Measurements from ENCODE around the gene TPSAB1.
"Not testable (repeated sequence)": the region's sequence is repeated elsewhere in the genome, so short reads cannot be mapped to it uniquely, and the experiment has no call there.

The TPSAB1 gene

GRCh38 chr16:1253701-1254364 lies 13.3 kb downstream of the TPSAB1 start:
- not testable (repeated sequence) for DNase-seq

- not testable (repeated sequence) for DNase-seq
Measured at GRCh38 chr16:1254821-1255220, 14.3 kb downstream of the TPSAB1 start.

- DNase-seq: not testable (repeated sequence)
Measured at GRCh38 chr16:1255276-1256122, 15.0 kb downstream of the TPSAB1 start, which contains the start of gene TPSD1. Gene TPSD1 (plus strand): TSS chr16:1256069. CDS start chr16:1256281, 212 bp downstream.

GRCh38 chr16:1256296-1256873 lies 15.9 kb downstream of the TPSAB1 start:
- DNase-seq: not testable (repeated sequence)

GRCh38 chr16:1256874-1257322 lies 16.4 kb downstream of the TPSAB1 start:
- no peak for DNase-seq

GRCh38 chr16:1257561-1258224 lies 17.2 kb downstream of the TPSAB1 start:
- no peak for DNase-seq

- no peak for DNase-seq
Measured at GRCh38 chr16:1258225-1258600, 17.7 kb downstream of the TPSAB1 start.

- DNase-seq: no peak
Measured at GRCh38 chr16:1258906-1259759, 18.6 kb downstream of the TPSAB1 start.

- DNase-seq: no peak
Measured at GRCh38 chr16:1259760-1260068, 19.2 kb downstream of the TPSAB1 start.

GRCh38 chr16:1260101-1260680 lies 19.7 kb downstream of the TPSAB1 start:
- DNase-seq: no peak

- peak in 1 of 2 experiments; percentile 42 for DNase-seq
Measured at GRCh38 chr16:1261131-1261892, 20.8 kb downstream of the TPSAB1 start.

- no peak for DNase-seq
Measured at GRCh38 chr16:1262210-1262845, 21.8 kb downstream of the TPSAB1 start.

GRCh38 chr16:1262846-1263221 lies 22.3 kb downstream of the TPSAB1 start:
- no peak for DNase-seq

- DNase-seq: no peak
Measured at GRCh38 chr16:1263591-1264344, 23.3 kb downstream of the TPSAB1 start.

GRCh38 chr16:1264345-1265089 lies 24.0 kb downstream of the TPSAB1 start:
- no peak for DNase-seq

- no peak for DNase-seq
Measured at GRCh38 chr16:1265090-1265630, 24.7 kb downstream of the TPSAB1 start.

GRCh38 chr16:1265826-1266225 lies 25.3 kb downstream of the TPSAB1 start:
- DNase-seq: no peak

- not testable (repeated sequence) for DNase-seq
Measured at GRCh38 chr16:1269418-1269817, 28.9 kb downstream of the TPSAB1 start.

- no peak for DNase-seq
Measured at GRCh38 chr16:1271380-1271723, 30.8 kb downstream of the TPSAB1 start.
